PC-9 (cell line): ENCODE measurements around the gene PTPN2.

Experiments used
- CTCF ChIP-seq: fragments of 200-600 bp; sonication (generic); conservative IDR thresholded peaks from 2 replicates; pipeline ENCODE4 v1.6.1; 2017; ENCODE audit warnings: mixed run types, antibody characterized with exemption, mild to moderate bottlenecking, moderate library complexity
- EZH2 ChIP-seq: fragments of 200-600 bp; sonication (generic); IDR thresholded peaks from 2 replicates; pipeline ENCODE4 v1.8.0; 2017; ENCODE audit warnings: antibody characterized with exemption, low read depth

DNA sequence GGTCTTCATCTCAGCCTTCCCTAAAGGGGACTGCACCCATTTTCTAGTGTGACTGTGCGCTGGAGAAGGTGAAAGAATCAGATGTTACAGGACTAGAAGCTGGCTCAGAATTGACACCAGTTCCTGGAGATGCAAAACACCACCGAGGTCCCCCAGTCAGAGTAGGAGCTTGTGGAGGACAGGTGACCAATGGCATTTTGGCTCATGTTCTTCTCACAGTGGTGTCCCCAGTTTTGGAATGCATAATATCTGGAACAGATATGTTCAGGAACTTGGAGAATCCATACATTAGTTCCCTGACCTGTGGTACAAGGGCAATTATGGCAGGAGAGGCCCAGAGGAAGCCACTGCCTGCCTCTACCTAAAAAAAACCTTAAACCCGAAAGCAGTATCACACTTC is 114.9 kb downstream of the PTPN2 start:
- TF ChIP-seq CTCF: no peak
- TF ChIP-seq EZH2: no peak
